A172 (cell line): ENCODE measurements around the gene SLC17A7. TPM values are rescaled to one million over a fixed set of nuclear protein-coding genes. Genes with fewer than 3 reads are reported as not detected.

Experiments
- total RNA-seq: library from RNA; depleted of rRNA; stranded (reverse); fragments of >200 nt; shearing (Covaris generic); gene quantifications from 2 replicates; pipeline ENCODE4 v1.2.3, GENCODE V29; 2014; rRNA removed

Gene SLC17A7
- total RNA-seq, 1 experiment from 2014 or later = not detected

Other genes starting within 250 kb of the SLC17A7 start
- gene SLC6A16, start 116.3 kb downstream of the SLC17A7 start, total RNA-seq = not detected in 2 replicates
- not detected in 2 replicates for gene CD37, start 106.1 kb downstream of the SLC17A7 start, total RNA-seq
- 30.3 and 37.1 TPM in 2 replicates for gene TEAD2, start 79.1 kb downstream of the SLC17A7 start, total RNA-seq
- 0.21 TPM in 1 of 2 replicates, not detected in the other for gene DKKL1, start 77.7 kb downstream of the SLC17A7 start, total RNA-seq
- not detected in 2 replicates for gene KASH5, start 53.3 kb downstream of the SLC17A7 start, total RNA-seq
- not detected in 2 replicates for gene PTH2, start 18.1 kb downstream of the SLC17A7 start, total RNA-seq
- gene GFY, start 16.1 kb downstream of the SLC17A7 start, total RNA-seq = not detected in 2 replicates
- 103 and 119 TPM in 2 replicates for gene PIH1D1, start 10.3 kb upstream of the SLC17A7 start, total RNA-seq
- 41.6 and 47.0 TPM in 2 replicates for gene ALDH16A1, start 11.7 kb upstream of the SLC17A7 start, total RNA-seq
- gene FLT3LG, start 32.7 kb upstream of the SLC17A7 start, total RNA-seq = 4.7 and 6.2 TPM in 2 replicates
- 1,452 and 1,525 TPM in 2 replicates for gene RPL13A, start 46.1 kb upstream of the SLC17A7 start, total RNA-seq
- gene RPS11, start 54.9 kb upstream of the SLC17A7 start, total RNA-seq = 2,104 and 3,140 TPM in 2 replicates
- gene FCGRT, start 71.1 kb upstream of the SLC17A7 start, total RNA-seq = 0.17 and 0.77 TPM in 2 replicates
- gene RCN3, start 86.5 kb upstream of the SLC17A7 start, total RNA-seq = 0.46 TPM in 1 of 2 replicates, not detected in the other
- gene NOSIP, start 139.0 kb upstream of the SLC17A7 start, total RNA-seq = 131 and 142 TPM in 2 replicates
- 0.43 and 0.79 TPM in 2 replicates for gene PRRG2, start 139.8 kb upstream of the SLC17A7 start, total RNA-seq
- gene PRR12, start 149.7 kb upstream of the SLC17A7 start, total RNA-seq = 2.3 and 4.7 TPM in 2 replicates
- 32.0 and 34.5 TPM in 2 replicates for gene RRAS, start 198.6 kb upstream of the SLC17A7 start, total RNA-seq
- gene SCAF1, start 200.7 kb upstream of the SLC17A7 start, total RNA-seq = 28.8 and 31.9 TPM in 2 replicates
- gene IRF3, start 224.3 kb upstream of the SLC17A7 start, total RNA-seq = 72.2 and 75.6 TPM in 2 replicates
- 21.8 and 24.5 TPM in 2 replicates for gene BCL2L12, start 224.4 kb upstream of the SLC17A7 start, total RNA-seq
- 485 and 504 TPM in 2 replicates for gene PRMT1, start 235.7 kb upstream of the SLC17A7 start, total RNA-seq
- 2.7 and 3.2 TPM in 2 replicates for gene ADM5, start 248.1 kb upstream of the SLC17A7 start, total RNA-seq
- 0.53 and 6.1 TPM in 2 replicates for gene CPT1C, start 249.6 kb upstream of the SLC17A7 start, total RNA-seq